HEK293T (cell line): ENCODE results near the gene SGMS1.

Experiments used
- BHLHE40 ChIP-seq: fragments of 450-650 bp; IDR thresholded peaks from 2 replicates; pipeline ENCODE4 v1.6.1; 2016; ENCODE audit warnings: mild to moderate bottlenecking, moderate library complexity, borderline replicate concordance
- CTBP1 ChIP-seq: fragments of 450-650 bp; IDR thresholded peaks from 2 replicates; pipeline ENCODE4 v1.6.1; 2016; ENCODE audit warnings: borderline replicate concordance
- ELF4 ChIP-seq: fragments of 450-650 bp; IDR thresholded peaks from 2 replicates; pipeline ENCODE4 v1.6.1; 2017; ENCODE audit warnings: antibody characterized with exemption
- L3MBTL2 ChIP-seq: fragments of 450-650 bp; conservative IDR thresholded peaks from 2 replicates; pipeline ENCODE4 v1.6.1; 2016; ENCODE audit warnings: mild to moderate bottlenecking
- LEF1 ChIP-seq: fragments of 450-650 bp; IDR thresholded peaks from 2 replicates; pipeline ENCODE4 v1.6.1; 2017; ENCODE audit warnings: mild to moderate bottlenecking, borderline replicate concordance
- NFRKB ChIP-seq: fragments of 450-650 bp; IDR thresholded peaks from 2 replicates; pipeline ENCODE4 v1.6.1; 2016; ENCODE audit warnings: mild to moderate bottlenecking, moderate library complexity

GRCh38 chr10:50516171-50516570, 107.6 kb downstream of the SGMS1 start:
- TF ChIP-seq CTBP1 (no peak), L3MBTL2 (no peak), BHLHE40 (no peak), ELF4 (no peak), NFRKB (no peak), LEF1 (no peak)
